H9 (cell line): ENCODE data around the gene FADS2. TPM values are rescaled to one million over a fixed set of nuclear protein-coding genes. Genes with fewer than 3 reads are reported as not detected.

ENCODE experiments used
- DNase-seq: peaks from one replicate; pipeline ENCODE4 v3.0.0-alpha.2; 2017
- H2AFZ ChIP-seq: one replicate; pipeline ENCODE4 v1.6.1; 2013; ENCODE audit warnings: mild to moderate bottlenecking, low read length, control low read depth, moderate library complexity
- H2AK5ac ChIP-seq: 2 replicates; pipeline ENCODE4 v1.6.1; 2013; ENCODE audit warnings: low read length, control low read depth, mixed read lengths; ENCODE audit not compliant: insufficient read length
- H2BK120ac ChIP-seq: one replicate; pipeline ENCODE4 v1.6.1; 2013; ENCODE audit warnings: low read depth, mild to moderate bottlenecking, low read length, control low read depth, inconsistent platforms; ENCODE audit not compliant: poor library complexity, severe bottlenecking
- H2BK12ac ChIP-seq: 2 replicates; pipeline ENCODE4 v1.6.1; 2013; ENCODE audit warnings: low read length, control low read depth, mixed read lengths, low read depth; ENCODE audit not compliant: insufficient read length
- H2BK15ac ChIP-seq: 2 replicates; pipeline ENCODE4 v1.6.1; 2013; ENCODE audit warnings: low read depth, low read length, control low read depth
- H2BK20ac ChIP-seq: one replicate; pipeline ENCODE4 v1.6.1; 2013; ENCODE audit warnings: low read depth, mild to moderate bottlenecking, low read length, control low read depth, inconsistent platforms; ENCODE audit not compliant: poor library complexity, severe bottlenecking
- H2BK5ac ChIP-seq: 2 replicates; pipeline ENCODE4 v1.6.1; 2013; ENCODE audit warnings: low read length, control low read depth, mixed read lengths; ENCODE audit not compliant: insufficient read length
- H3K14ac ChIP-seq: 2 replicates; pipeline ENCODE4 v1.6.1; 2013; ENCODE audit warnings: low read length, control low read depth; ENCODE audit not compliant: insufficient read depth
- H3K18ac ChIP-seq: 2 replicates; pipeline ENCODE4 v1.6.1; 2013; ENCODE audit warnings: low read depth, mild to moderate bottlenecking, mixed read lengths, low read length, control low read depth; ENCODE audit not compliant: insufficient read length
- H3K23ac ChIP-seq: 2 replicates; pipeline ENCODE4 v1.6.1; 2013; ENCODE audit warnings: low read length, control low read depth, mixed read lengths, low read depth; ENCODE audit not compliant: insufficient read length
- H3K23me2 ChIP-seq: 2 replicates; pipeline ENCODE4 v1.6.1; 2013; ENCODE audit warnings: low read depth, mild to moderate bottlenecking, mixed read lengths, low read length, control low read depth; ENCODE audit not compliant: insufficient read length, poor library complexity, severe bottlenecking
- H3K27ac ChIP-seq: 2 replicates; pipeline ENCODE4 v1.5.1; 2013; ENCODE audit warnings: low read length, control low read depth, mixed read lengths, low read depth; ENCODE audit not compliant: insufficient read length
- H3K27me3 ChIP-seq: 2 replicates; pipeline ENCODE4 v1.6.1; 2013; ENCODE audit warnings: low read length, control low read depth, inconsistent platforms; ENCODE audit not compliant: insufficient read depth
- H3K4ac ChIP-seq: 2 replicates; pipeline ENCODE4 v1.6.1; 2013; ENCODE audit warnings: low read depth, mild to moderate bottlenecking, control low read depth, inconsistent platforms, low read length, moderate library complexity
- H3K4me1 ChIP-seq: 2 replicates; pipeline ENCODE4 v1.6.1; 2013; ENCODE audit warnings: low read length, control low read depth, inconsistent platforms; ENCODE audit not compliant: insufficient read depth
- H3K4me2 ChIP-seq: 2 replicates; pipeline ENCODE4 v1.6.1; 2013; ENCODE audit warnings: low read length, control low read depth, mixed read lengths; ENCODE audit not compliant: insufficient read length, insufficient read depth
- H3K56ac ChIP-seq: 2 replicates; pipeline ENCODE4 v1.6.1; 2013; ENCODE audit warnings: low read depth, mild to moderate bottlenecking, mixed read lengths, low read length, control low read depth; ENCODE audit not compliant: insufficient read length
- H3K79me1 ChIP-seq: 2 replicates; pipeline ENCODE4 v1.6.1; 2013; ENCODE audit warnings: low read depth, mild to moderate bottlenecking, moderate library complexity, low read length, control low read depth, inconsistent platforms; ENCODE audit not compliant: insufficient read depth, poor library complexity, severe bottlenecking
- H3K79me2 ChIP-seq: 2 replicates; pipeline ENCODE4 v1.6.1; 2013; ENCODE audit warnings: low read length, control low read depth, inconsistent platforms; ENCODE audit not compliant: insufficient read depth
- H3K9ac ChIP-seq: 2 replicates; pipeline ENCODE4 v1.6.1; 2013; ENCODE audit warnings: low read length, control low read depth, mixed read lengths; ENCODE audit not compliant: insufficient read length; ENCODE audit errors: extremely low read depth
- H3K9me3 ChIP-seq: one replicate; pipeline ENCODE4 v1.6.1; 2013; ENCODE audit warnings: low read depth, low read length, inconsistent platforms; ENCODE audit not compliant: control insufficient read depth
- H3T11ph ChIP-seq: one replicate; pipeline ENCODE4 v1.6.1; 2013; ENCODE audit warnings: mild to moderate bottlenecking, low read length, control low read depth, inconsistent platforms
- H4K20me1 ChIP-seq: one replicate; pipeline ENCODE4 v1.6.1; 2013; ENCODE audit not compliant: control insufficient read depth, insufficient read length, insufficient read depth
- H4K5ac ChIP-seq: 2 replicates; pipeline ENCODE4 v1.6.1; 2013; ENCODE audit warnings: low read depth, mild to moderate bottlenecking, mixed read lengths, low read length, control low read depth; ENCODE audit not compliant: insufficient read length
- H4K8ac ChIP-seq: replicated peaks from 2 replicates; pipeline ENCODE4 v1.6.1; 2013; ENCODE audit warnings: low read length, control low read depth, mixed read lengths, low read depth; ENCODE audit not compliant: insufficient read length
- H4K91ac ChIP-seq: 2 replicates; pipeline ENCODE4 v1.6.1; 2013; ENCODE audit warnings: low read depth, mild to moderate bottlenecking, moderate library complexity, mixed read lengths, low read length, control low read depth; ENCODE audit not compliant: insufficient read length
- H3K27ac Mint-ChIP-seq, 3 experiments: 2 replicates in 2 of 3; 3 replicates in 1 of 3; pipeline ENCODE4 v1.8.0; 2020 to 2021; ENCODE audit warnings: mixed read lengths in 3 of 3, mild to moderate bottlenecking in 1 of 3, moderate library complexity in 1 of 3
- H3K27me3 Mint-ChIP-seq: 2 replicates; pipeline ENCODE4 v1.8.0; 2021; ENCODE audit warnings: low read depth, mild to moderate bottlenecking, moderate library complexity, mixed read lengths
- H3K36me3 Mint-ChIP-seq, 3 experiments: 2 replicates in 2 of 3; 3 replicates in 1 of 3; pipeline ENCODE4 v1.8.0; 2020 to 2021; ENCODE audit warnings: low read depth in 3 of 3, mixed read lengths in 3 of 3; ENCODE audit not compliant: insufficient read depth in 1 of 3
- H3K4me1 Mint-ChIP-seq, 2 experiments: 2 replicates each; pipeline ENCODE4 v1.8.0; 2020; ENCODE audit warnings: mixed read lengths in 2 of 2
- H3K4me3 Mint-ChIP-seq, 2 experiments: 2 replicates in 1 of 2; 3 replicates in 1 of 2; pipeline ENCODE4 v1.8.0; 2020 to 2021; ENCODE audit warnings: mild to moderate bottlenecking in 2 of 2, mixed read lengths in 2 of 2, moderate library complexity in 1 of 2
- H3K9me3 Mint-ChIP-seq, 2 experiments: 2 replicates in 1 of 2; 3 replicates in 1 of 2; pipeline ENCODE4 v1.8.0; 2020; ENCODE audit warnings: mild to moderate bottlenecking in 2 of 2, mixed read lengths in 2 of 2, moderate library complexity in 1 of 2
- WGBS: extraction: QIAGEN DNeasy Blood & Tissue Kit; methylation state at CpG from one replicate; pipeline ENCODE4 v1.1.7; 2013; ENCODE audit warnings: missing lambda C conversion rate, low lambda C conversion rate, mixed read lengths; ENCODE audit not compliant: insufficient read length; ENCODE audit errors: extremely low coverage; 5-methylcytosine and 5-hydroxymethylcytosine counted together
- total RNA-seq: library from RNA; stranded (reverse); gene quantifications from 2 replicates; pipeline ENCODE4 v1.2.1, GENCODE V29; 2021
- TF ChIP-seq, protein P1 (sequence below): fragments of 200-600 bp; sonication (generic); conservative IDR thresholded peaks from 3 replicates; pipeline ENCODE4 v1.8.0; 2021; ENCODE audit warnings: antibody characterized with exemption, mild to moderate bottlenecking

FADS2 gene
- total RNA-seq, 1 experiment from 2014 or later, result 322 TPM

DNA sequence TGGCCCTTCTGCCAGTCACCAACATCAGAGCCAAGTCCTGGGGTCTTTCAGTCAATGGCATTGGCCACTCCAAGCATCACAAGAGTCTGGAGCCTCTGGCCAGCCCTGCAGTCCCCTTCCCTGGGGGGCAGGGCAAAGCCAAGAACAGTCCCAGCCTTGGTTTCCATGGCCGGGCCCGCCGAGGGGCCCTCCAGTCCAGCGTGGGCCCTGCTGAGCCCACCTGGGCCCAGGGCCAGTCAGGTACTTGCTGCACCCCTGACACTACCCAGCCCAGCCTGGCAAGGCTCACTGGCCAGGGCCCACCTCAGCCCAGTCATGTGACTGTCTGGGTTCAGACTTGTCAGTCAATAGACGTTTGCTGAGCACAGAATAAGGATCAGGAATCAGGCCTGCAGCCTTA lies 46.5 kb upstream of the FADS2 start:
- Histone ChIP-seq H2BK15ac (no peak overlapping the region), H3K4ac (no peak overlapping the region), H2BK120ac (no peak overlapping the region), H3K23ac (no peak overlapping the region), H4K20me1 (no peaks in the 10 kb centered on the region), H3K18ac (no peak overlapping the region), H3K9me3 (no peaks in the 10 kb centered on the region), H3K23me2 (no peaks in the 10 kb centered on the region), H3K4me1 (no peaks in the 10 kb centered on the region), H2AK5ac (no peak overlapping the region), H3K9ac (no peak overlapping the region), H2AFZ (no peak overlapping the region), H2BK20ac (no peak overlapping the region), H3K79me2 (no peaks in the 10 kb centered on the region), H4K8ac (no peak overlapping the region), H4K91ac (no peak overlapping the region), H2BK5ac (no peak overlapping the region), H3K27ac (no peak overlapping the region), H3K4me2 (no peak overlapping the region), H3K56ac (no peak overlapping the region), H2BK12ac (no peak overlapping the region), H3T11ph (no peak overlapping the region), H3K79me1 (no peaks in the 10 kb centered on the region), H3K27me3 (no peaks in the 10 kb centered on the region), H4K5ac (no peak overlapping the region), H3K14ac (no peak overlapping the region; the same call in 1 of the 2 replicates)
- Mint-ChIP-seq H3K4me1 (peaks cover 16 to 18% of the 10 kb centered on the region in 2 experiments), H3K36me3 (peaks cover 12 to 46% (median 39%) of the 10 kb centered on the region in 3 experiments), H3K9me3 (peaks cover 0 to 2% of the 10 kb centered on the region in 2 experiments; a peak in 2 of 5 replicates), H3K27me3 (peaks cover 2% of the 10 kb centered on the region; the same call in 1 of the 2 replicates), H3K4me3 (no peak overlapping the region), H3K27ac (no peak overlapping the region)
- WGBS, result no CpG with 5 or more reads among the region's 5 CpGs
- no peak for DNase-seq
- TF ChIP-seq, protein P1, sequence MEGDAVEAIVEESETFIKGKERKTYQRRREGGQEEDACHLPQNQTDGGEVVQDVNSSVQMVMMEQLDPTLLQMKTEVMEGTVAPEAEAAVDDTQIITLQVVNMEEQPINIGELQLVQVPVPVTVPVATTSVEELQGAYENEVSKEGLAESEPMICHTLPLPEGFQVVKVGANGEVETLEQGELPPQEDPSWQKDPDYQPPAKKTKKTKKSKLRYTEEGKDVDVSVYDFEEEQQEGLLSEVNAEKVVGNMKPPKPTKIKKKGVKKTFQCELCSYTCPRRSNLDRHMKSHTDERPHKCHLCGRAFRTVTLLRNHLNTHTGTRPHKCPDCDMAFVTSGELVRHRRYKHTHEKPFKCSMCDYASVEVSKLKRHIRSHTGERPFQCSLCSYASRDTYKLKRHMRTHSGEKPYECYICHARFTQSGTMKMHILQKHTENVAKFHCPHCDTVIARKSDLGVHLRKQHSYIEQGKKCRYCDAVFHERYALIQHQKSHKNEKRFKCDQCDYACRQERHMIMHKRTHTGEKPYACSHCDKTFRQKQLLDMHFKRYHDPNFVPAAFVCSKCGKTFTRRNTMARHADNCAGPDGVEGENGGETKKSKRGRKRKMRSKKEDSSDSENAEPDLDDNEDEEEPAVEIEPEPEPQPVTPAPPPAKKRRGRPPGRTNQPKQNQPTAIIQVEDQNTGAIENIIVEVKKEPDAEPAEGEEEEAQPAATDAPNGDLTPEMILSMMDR, result no peak
